T1000 (cell line): ENCODE results near the gene SNURF.
"Not testable (repeated sequence)": the region's sequence is repeated elsewhere in the genome, so short reads cannot be mapped to it uniquely, and the experiment has no call there.

Experiments
- DNase-seq: peaks from one replicate; lab custom pipeline; 2025; ENCODE audit warnings: mixed read lengths; lab: John Stamatoyannopoulos, UW

SNURF gene

DNA sequence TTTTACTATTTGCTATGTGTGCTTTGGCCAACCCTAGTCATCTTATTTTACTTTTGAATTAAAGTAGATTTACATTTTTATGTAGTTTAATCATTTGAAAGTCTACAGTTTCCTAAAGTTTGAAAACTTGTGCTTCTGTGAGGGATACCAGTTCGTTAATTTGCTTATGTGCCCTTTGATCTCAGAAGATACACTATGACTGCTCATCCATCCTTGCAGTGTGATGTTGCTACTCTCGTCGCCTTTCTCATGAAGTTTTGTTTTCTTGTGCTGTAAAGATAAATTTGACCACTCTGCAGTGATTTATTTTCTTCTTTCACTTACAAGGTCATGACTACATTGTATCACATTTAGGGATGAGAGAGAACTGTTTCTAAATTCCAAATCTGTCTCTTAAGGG is 16.3 kb downstream of the SNURF start:
- no peak for DNase-seq

DNA sequence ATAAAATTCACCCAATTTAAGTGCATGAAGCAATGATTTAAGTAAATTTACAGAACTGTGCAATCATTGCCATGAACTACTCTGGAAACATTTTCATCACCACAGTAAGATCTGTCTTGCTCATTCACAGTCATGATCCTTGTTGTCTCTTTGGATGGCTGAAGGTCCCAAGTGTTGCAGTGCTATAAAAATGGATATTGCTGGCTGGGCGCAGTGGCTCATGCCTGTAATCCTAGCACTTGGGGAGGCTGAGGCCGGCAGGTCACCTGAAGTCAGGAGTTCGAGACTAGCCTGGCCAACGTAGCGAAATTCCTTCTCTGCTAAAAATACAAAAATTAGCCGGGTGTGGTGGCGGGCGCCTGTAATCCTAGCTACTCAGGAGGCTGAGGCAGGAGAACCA is 17.0 kb downstream of the SNURF start:
- no peak for DNase-seq

DNA sequence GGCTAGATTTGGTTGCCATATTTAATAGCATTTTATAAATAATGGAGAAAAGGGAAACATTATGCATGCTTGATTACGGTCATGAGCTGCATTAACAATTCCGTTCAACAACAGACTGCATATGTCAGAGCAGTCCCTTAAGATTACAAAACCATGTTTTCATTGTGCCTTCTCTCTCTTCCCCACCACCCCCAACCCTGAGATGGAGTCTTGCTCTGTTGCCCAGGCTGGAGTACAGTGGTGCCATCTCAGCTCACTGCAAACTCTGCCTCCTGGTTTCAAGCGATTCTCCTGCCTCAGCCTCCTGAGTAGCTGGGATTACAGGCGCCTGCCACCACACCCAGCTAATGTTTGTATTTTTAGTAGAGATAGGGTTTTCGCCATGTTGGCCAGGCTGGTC is 17.9 kb downstream of the SNURF start:
- DNase-seq: not testable (repeated sequence)

DNA sequence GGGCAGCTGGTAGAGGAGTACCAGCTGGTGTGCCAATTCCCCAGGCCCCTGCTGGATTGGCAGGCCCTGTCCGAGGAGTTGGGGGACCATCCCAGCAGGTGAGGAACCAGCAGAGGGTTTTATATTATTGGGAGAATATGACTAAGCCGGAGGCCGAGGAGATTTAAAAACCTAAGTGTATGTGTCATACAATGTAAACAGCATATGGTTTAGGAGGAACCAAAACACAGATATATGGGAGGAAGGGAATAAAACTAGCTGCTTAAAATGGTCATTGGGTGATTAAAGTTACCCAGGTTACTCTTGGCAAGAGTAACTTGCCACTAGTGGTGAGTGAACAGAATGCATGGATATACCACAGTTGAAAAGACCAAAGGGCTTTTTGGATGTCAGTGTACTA is 22.1 kb downstream of the SNURF start:
- no peak for DNase-seq

DNA sequence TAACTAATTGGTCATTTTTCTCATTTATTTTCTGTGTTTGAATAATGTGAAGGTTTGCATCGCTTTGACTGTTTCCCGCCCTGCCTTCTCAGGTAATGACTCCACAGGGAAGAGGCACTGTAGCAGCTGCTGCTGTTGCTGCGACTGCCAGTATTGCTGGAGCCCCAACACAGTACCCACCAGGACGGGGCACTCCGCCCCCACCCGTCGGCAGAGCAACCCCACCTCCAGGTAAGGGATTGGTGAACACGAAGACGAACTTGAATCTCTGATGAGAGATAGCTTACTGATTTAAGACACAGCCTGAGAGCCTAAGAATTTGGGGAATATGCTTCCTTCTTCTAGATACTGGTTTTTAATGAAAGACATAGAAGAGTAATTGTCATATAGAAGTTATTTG is 22.9 kb downstream of the SNURF start:
- no peak for DNase-seq

- no peak for DNase-seq
Observed at GRCh38 chr15:24985224-24985623, 30.4 kb downstream of the SNURF start.

DNA sequence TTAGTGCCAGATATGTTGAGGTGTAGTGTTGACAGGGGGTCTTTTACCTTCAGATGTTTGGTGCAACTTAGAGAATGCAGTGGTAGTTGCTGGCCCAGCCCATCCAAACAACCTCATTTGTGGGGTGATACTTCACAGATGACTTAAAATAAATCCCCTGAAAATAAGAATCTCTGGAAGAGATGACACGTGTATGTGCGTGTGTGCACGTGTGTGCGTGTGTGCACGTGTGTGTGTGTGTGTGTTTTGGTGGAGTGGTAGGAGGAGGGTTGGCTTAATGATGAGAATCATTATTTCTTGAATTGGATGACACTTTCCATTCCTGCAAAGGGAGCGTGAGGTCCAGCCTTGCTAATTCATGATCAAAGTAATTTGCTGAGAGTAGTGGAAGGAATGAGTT is 31.9 kb downstream of the SNURF start:
- DNase-seq: no peak
